GM10266 (cell line): ENCODE results near the gene ERAP2.
"Not testable (repeated sequence)": the region's sequence is repeated elsewhere in the genome, so short reads cannot be mapped to it uniquely, and the experiment has no call there.

Experiments
- DNase-seq: peaks from one replicate; pipeline ENCODE4 v3.0.0; 2012; ENCODE audit errors: extremely low spot score
- TF ChIP-seq, protein P1 (sequence below): IDR thresholded peaks from 2 replicates; pipeline ENCODE4 v1.5.1; 2012; ENCODE audit warnings: mild to moderate bottlenecking, low read depth; ENCODE audit not compliant: control insufficient read depth, insufficient read depth; ENCODE audit errors: missing control alignments

The ERAP2 gene

DNA sequence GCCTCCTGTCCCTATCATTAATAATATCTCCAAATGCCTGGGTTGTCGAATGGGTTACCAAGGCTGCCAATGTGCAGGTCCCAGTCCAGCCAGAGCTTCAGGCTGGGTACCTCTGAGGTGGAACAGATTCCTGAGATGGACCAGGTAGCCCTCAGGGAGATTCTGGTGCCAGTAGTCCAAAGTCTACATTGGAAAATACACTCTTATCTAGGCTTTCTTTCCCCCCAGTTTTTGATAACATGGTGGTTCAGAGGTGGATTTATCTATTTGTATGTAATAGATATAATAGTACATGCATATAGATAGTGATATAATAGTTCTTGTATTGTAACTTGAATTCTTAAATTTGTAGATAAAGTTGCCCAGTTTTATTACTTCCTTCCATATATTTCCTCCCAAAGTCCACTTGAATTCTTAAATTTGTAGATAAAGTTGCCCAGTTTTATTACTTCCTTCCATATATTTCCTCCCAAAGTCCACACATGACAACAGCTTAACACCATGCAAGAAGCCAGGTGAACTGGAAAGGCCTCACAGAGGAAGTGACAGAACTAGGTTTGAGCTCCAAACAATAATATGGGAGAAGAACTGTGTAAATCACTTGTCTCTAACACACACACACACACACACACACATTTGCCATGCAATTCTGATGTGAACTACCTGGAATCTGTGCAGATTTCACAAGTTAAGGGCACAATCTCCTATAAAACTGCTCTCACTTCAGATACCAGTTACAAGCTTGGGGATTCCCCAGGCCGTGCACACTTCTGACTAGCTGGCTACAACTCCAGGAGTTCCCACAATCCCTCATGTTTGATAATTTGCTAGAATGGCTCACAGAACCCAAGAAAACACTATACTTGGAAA is 37.9 kb upstream of the ERAP2 start:
- TF ChIP-seq, protein P1, sequence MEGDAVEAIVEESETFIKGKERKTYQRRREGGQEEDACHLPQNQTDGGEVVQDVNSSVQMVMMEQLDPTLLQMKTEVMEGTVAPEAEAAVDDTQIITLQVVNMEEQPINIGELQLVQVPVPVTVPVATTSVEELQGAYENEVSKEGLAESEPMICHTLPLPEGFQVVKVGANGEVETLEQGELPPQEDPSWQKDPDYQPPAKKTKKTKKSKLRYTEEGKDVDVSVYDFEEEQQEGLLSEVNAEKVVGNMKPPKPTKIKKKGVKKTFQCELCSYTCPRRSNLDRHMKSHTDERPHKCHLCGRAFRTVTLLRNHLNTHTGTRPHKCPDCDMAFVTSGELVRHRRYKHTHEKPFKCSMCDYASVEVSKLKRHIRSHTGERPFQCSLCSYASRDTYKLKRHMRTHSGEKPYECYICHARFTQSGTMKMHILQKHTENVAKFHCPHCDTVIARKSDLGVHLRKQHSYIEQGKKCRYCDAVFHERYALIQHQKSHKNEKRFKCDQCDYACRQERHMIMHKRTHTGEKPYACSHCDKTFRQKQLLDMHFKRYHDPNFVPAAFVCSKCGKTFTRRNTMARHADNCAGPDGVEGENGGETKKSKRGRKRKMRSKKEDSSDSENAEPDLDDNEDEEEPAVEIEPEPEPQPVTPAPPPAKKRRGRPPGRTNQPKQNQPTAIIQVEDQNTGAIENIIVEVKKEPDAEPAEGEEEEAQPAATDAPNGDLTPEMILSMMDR, result no peak
- no peak for DNase-seq

DNA sequence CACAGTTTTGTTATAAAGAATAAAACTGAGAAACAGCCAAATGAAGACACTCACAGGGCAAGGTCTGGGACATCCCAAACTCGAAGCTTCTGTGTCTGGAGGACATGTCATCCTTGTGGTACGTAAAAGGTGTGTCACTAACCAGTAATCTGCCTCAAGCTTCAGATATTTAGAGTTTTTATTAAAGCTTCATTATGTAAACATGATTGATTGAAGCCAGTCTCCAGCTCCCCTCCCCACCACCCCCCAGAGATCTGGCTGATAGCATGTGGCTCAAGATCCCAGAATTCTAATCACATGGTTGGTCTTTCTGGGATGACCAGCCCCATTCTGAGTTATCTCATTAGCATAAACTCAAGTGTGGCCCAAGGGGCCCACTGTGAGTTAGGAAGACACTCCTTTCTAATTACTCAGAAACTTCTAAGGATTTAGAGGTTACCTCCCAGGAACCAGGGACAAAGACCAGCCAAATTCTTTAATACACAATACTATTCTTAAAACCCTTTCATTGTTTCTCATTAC is 37.2 kb upstream of the ERAP2 start:
- DNase-seq, result no peak
- TF ChIP-seq, protein P1, result no peak

DNA sequence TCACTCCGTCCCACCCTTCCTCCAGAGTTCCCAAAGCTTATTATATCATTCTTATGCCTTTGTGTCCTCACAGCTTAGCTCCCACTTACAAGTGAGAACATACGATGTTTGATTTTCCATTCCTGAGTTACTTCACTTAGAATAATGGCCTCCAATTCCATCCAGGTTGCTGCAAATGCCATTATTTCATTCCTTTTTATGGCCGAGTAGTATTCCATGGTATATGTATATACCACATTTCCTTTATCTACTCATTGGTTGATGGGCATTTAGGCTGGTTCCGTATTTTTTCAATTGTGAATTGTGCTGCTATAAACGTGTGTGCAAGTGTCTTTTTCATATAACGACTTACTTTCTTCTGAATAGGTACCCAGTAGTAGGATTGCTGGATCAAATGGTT is 34.4 kb upstream of the ERAP2 start:
- not testable (repeated sequence) for DNase-seq

DNA sequence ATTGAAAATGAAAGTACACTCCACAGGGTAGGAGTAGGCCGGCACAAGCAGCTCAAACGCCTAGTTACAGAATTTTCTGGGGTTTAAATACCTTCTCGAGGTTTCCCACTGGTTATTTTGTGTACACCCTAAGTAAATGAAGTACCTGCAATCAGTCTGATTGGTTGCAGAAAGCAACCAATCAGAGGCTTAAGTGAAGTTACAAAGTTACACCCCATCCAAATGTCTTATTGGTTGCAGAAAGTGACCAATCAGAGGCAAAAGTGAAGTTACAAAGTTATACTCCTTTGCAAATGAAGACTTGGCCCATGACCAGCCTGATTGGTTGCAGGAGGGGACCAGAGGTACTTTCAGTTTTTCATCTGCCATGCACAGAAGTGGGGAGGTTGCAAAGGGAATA is 33.2 kb upstream of the ERAP2 start:
- TF ChIP-seq, protein P1, result no peak
- DNase-seq, result no peak

DNA sequence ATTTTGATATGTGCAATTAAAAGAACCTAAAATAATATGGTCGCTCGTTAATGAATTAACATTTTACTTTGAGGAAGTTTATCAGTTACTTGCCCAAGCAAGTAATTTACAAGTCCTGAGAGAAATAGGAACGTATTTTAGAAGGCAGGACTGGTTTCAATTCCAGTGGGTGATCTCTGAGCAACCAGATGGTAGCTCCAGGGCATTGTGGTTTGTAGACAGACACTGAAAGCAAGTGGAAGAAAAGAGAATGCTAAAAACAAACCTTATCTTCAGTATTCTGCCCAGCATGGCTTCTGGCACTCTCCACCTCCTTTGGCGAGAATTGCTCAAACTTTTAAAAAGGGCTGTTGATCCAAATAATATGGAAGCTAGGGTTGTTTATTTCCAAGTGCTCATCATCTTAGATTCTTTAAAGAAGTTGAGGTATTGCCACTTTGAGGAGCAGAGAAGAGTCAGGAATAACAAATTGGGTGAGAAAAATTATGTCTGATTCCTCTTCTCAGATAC is 31.8 kb upstream of the ERAP2 start:
- no peak for DNase-seq
- TF ChIP-seq, protein P1, result no peak

DNA sequence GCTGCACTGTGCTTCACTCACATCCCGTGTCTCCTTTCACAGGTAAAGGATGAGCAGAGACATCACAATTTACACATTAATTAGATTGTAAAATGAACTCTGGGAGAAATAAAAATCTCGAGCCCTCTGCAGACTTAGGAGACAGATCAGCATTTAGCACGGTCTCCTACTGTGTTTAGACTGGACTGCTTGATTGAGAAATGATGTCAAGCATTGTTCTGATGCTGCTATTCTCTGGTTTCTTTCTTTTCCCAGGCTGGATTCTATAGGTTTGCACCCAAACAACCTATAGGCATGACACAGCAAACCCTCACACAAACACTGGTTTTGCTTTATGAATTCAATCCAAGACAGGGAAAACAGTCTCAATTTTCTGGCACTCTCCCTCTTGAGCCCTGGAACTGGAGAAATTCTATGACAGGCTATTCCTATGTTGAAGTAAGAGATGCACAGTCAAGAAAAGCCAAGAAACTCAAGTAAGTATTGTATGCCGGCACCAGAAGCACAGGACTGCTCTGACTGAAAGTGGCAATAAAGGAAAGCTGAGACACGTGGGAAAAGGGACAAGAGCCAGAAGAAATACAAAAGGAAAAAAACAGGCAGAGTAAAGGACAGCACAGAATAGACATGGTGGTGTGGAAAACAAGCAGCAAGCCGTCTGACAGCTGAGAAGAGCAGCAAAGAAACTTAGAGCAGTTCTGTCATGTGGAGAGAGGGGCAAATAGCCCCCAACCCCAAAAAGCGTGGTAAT is 24.8 kb upstream of the ERAP2 start:
- TF ChIP-seq, protein P1, result no peak
- no peak for DNase-seq

DNA sequence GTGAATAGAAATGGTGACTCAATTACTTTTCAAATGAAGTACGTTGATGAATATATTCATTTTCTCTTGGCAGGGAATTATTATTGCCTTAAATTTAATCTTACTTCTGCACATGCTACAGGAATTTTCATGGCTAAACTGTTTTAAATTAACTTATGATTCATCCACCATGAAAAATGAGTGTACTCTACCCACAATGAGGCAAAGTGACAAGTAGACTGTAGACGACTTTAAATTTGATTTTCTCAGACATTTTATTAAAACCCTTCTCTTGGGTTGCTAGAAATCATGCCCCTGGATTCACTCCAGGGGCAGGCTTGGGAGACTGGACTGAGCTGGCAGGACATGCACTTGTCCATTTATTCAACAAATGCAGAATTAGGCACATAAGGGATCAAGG is 23.5 kb upstream of the ERAP2 start:
- TF ChIP-seq, protein P1, result no peak
- DNase-seq, result no peak
